Cardiac fibroblast (primary cell): ENCODE results near the gene CLEC7A.
A peak's percentile ranks its signal among the peaks of the same experiment; 100 is the strongest.

Source experiments
- DNase-seq, 2 donors: peaks; one replicate each; pipeline versions ENCODE4 v3.0.0 to v3.0.0-alpha.2; 2010; ENCODE audit warnings: low read depth in 2 of 2
- H3K4me3 ChIP-seq, 2 donors: replicated peaks in 1 of 2; 1 replicate in 1 of 2; 2 replicates in 1 of 2; pipeline ENCODE4 v1.5.1; 2011; ENCODE audit warnings: low read depth in 2 of 2, low read length in 2 of 2, mild to moderate bottlenecking in 2 of 2, moderate library complexity in 1 of 2
- TF ChIP-seq, protein P1 (sequence below): IDR thresholded peaks from one replicate; pipeline ENCODE4 v1.5.1; 2011; ENCODE audit warnings: low read depth, mild to moderate bottlenecking, low read length, inconsistent platforms

Gene CLEC7A

GRCh38 chr12:10113920-10114319 is 16.1 kb downstream of the CLEC7A start:
- H3K4me3 ChIP-seq: no peak overlapping the region
- DNase-seq: no peak
- TF ChIP-seq, protein P1, sequence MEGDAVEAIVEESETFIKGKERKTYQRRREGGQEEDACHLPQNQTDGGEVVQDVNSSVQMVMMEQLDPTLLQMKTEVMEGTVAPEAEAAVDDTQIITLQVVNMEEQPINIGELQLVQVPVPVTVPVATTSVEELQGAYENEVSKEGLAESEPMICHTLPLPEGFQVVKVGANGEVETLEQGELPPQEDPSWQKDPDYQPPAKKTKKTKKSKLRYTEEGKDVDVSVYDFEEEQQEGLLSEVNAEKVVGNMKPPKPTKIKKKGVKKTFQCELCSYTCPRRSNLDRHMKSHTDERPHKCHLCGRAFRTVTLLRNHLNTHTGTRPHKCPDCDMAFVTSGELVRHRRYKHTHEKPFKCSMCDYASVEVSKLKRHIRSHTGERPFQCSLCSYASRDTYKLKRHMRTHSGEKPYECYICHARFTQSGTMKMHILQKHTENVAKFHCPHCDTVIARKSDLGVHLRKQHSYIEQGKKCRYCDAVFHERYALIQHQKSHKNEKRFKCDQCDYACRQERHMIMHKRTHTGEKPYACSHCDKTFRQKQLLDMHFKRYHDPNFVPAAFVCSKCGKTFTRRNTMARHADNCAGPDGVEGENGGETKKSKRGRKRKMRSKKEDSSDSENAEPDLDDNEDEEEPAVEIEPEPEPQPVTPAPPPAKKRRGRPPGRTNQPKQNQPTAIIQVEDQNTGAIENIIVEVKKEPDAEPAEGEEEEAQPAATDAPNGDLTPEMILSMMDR: no peak

- no peak overlapping the region for H3K4me3 ChIP-seq
- DNase-seq: peak in 1 of 2 donors; percentile 7
- TF ChIP-seq, protein P1: no peak
Observed at GRCh38 chr12:10113075-10113474, 16.9 kb downstream of the CLEC7A start.

GRCh38 chr12:10111451-10111850 is 18.5 kb downstream of the CLEC7A start:
- TF ChIP-seq, protein P1: no peak
- DNase-seq: no peak
- H3K4me3 ChIP-seq: no peak overlapping the region

GRCh38 chr12:10110256-10110844 is 19.6 kb downstream of the CLEC7A start:
- TF ChIP-seq, protein P1: no peak
- DNase-seq: no peak
- no peak overlapping the region for H3K4me3 ChIP-seq

DNA sequence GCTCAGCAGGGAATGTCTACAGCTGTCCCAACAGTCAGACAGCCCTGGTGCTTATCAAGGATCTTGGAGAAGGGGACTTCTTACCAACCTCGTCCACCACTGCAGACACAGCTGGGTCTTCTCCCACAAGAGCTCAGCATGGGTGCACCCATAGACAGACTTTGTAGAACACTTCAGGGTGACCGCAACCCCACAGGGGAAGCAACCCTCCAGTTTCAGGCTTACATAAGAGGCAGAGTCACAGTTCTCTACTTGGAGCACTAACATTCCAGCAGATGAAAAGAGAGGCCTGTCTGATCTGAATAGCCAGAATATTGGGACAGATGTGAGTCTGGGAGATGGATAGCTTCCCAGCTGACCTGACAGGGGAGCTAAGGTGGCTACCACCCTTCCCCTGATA is 27.7 kb downstream of the CLEC7A start:
- no peak for DNase-seq
- no peak overlapping the region for H3K4me3 ChIP-seq
- TF ChIP-seq, protein P1: no peak

DNA sequence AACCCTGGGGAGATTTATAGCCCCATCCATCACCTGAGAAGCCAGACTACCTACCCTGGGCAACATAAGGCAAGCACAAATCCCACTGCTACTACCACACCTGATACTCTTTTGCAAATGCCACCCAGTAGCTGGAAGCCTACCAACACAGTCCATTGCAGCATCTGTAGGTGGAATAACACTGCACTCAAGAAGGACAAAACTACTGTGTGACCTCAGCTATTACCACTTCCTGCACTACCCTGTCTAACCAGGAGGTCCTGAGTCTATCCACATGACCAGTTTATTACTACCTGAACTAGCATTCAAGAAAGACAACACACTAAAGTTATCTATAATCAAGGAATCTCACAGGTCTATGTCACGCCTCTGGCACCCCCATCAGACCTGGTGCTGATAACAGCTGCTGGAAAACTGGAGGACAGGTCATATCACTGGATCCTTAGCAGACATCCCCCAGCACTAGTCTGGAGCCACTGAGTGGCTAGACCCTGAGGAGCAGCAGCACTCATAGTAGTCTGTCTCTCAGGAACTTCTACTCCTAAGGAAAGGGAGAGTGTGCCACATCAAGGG is 28.3 kb downstream of the CLEC7A start:
- H3K4me3 ChIP-seq: no peak overlapping the region
- DNase-seq: no peak
- TF ChIP-seq, protein P1: no peak
